ENCODE data around the gene PRDM10.
"Not testable (repeated sequence)": the region's sequence is repeated elsewhere in the genome, so short reads cannot be mapped to it uniquely, and the experiment has no call there.

- TF ChIP-seq CTCF (IDR thresholded peaks at IDR 0.05; ENCODE audit: poor library complexity, severe bottlenecking); EZH2 (IDR thresholded peaks at IDR 0.05; ENCODE audit: borderline replicate concordance, insufficient read depth, low read length, poor library complexity, severe bottlenecking): not testable (repeated sequence)
Observed at GRCh38 chr11:129971856-129972255, 30.8 kb downstream of the PRDM10 start.
